HG02885 (cell line): ENCODE measurements around the gene ZBED5.
A peak's percentile ranks its signal among the peaks of the same experiment; 100 is the strongest.
"Not testable (repeated sequence)": the region's sequence is repeated elsewhere in the genome, so short reads cannot be mapped to it uniquely, and the experiment has no call there.

ENCODE experiments used
- ATAC-seq: cut with Tn5 transposase; IDR thresholded peaks from one replicate; pipeline ENCODE4 v1.9.1; 2021; ENCODE audit warnings: mild to moderate bottlenecking; ENCODE audit not compliant: unreplicated experiment, poor library complexity

The ZBED5 gene

DNA sequence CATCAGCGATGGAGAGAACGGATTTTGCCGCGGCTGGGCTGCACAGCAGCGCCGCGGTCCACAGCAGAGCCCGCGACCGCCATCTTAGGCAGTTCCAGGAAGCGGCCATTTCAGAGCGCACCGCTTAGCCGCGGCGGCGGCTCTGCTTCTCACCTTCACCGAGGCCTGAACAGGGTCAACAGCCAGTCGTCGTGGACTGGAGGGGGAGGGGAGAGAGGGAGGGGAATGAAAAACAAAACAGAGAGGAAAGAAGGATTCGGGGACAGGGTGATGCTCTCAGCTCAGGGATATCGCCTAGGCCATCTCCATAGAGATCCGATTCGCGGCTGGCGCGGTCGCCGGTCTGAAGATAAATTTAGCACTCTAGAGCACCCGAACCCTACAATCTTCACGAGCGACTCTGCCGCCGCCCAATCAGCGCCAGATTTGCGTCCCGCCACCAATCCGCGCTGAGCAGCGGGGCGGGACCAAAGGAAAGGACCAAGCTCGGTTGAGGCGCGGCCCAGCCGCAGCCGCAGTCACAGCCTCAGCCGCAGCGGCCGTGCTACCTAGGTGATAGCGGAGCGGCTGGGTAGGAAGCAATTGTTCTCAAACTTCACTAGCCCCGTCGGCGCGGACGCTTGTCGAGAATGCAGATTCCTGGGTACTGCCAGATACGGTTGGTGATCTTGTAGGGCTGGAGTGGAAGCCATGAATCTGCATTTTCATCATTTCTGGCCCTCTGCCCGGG is at the start of gene ZBED5:
Gene ZBED5, minus strand, starts transcription at position 345 of the 730 bp plus-strand sequence. CDS start 3,108 bp downstream, outside the sequence.
- peak; percentile 93 for ATAC-seq

DNA sequence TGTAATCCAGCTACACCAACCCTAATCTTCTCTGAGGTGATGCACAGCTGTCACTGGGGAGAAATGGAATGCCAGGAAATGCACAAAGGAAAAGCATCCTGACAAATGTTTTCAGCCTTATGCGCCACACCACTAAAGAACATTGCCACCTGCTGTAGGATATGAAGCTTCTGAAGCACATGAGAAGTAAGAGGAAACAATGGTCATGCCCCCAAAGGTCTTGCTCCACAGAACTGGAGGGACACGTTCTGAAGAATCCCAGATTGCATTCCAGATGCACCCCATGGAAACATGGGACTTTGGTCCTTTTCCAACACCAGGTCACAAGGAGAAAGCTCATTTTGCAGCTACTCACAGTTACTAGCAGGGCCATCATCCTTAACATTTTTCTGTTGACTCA is 48.7 kb upstream of the ZBED5 start:
- no peak for ATAC-seq

DNA sequence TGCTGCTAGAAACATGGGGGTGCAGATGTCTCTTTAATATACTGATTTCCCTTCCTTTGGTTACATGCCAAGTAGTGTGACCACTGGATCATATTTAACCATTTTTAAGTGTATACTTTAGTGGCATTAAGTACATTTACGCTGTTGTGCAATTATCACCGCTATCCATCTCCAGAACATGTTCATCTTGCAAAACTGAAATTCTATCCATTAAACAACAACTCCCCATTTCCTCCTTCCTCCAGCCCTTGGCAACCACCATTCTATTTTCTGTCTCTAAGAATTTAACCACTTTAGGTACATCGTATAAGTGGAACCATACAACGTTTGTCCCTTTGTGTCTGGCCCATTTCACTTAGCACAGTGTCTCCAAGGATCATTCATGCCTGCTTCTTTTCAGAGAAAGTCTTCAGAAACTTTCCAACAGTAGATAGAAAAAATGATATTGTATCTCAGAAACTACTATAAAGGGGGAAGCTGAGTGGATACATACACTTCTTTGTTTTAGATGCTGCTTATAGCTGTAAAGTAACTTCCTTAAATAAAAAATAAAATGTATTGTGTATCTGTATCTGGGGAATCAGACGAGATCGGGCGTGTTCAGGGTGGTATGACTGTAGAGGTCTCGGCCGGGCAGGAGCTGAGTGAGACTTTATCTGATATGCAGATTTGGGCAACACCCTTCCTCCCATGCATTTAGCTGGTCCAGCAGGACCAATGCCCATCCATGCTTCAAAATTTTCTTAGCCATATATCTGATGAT is 44.6 kb upstream of the ZBED5 start:
- no peak for ATAC-seq

DNA sequence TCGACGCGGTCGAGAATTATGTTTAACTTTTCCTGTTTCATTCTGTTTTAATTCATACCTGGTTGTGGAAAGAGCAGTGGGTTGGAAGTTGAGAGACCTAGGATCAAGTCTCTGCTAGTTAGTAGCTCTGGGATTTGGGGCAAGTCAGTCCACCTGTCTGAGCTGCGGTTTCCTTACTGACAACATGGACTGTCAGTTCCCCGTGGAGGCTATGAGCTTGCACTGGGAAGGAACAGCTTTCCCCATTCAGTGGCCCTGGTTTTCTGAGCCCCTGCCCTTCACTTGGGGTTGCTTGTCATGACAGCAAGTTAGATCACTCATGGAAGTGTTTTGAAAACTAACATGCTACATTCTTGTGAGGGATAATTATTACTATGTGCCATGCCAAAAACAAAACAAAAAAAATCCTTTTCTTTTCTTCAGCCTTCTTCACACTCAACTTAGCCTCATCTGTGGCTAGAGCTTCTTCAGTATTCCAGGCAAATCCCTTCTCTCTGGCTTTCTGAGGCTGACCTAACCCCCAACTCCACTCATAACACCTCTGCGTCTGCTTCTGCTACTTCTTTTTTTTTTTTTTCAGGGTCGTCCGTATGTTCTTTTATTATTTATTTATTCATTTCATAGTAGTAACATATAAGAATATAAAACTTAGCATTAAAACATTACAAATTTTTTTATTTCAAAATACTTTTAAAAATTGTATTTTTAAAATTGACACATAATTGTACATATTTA is 43.0 kb upstream of the ZBED5 start:
- no peak for ATAC-seq

DNA sequence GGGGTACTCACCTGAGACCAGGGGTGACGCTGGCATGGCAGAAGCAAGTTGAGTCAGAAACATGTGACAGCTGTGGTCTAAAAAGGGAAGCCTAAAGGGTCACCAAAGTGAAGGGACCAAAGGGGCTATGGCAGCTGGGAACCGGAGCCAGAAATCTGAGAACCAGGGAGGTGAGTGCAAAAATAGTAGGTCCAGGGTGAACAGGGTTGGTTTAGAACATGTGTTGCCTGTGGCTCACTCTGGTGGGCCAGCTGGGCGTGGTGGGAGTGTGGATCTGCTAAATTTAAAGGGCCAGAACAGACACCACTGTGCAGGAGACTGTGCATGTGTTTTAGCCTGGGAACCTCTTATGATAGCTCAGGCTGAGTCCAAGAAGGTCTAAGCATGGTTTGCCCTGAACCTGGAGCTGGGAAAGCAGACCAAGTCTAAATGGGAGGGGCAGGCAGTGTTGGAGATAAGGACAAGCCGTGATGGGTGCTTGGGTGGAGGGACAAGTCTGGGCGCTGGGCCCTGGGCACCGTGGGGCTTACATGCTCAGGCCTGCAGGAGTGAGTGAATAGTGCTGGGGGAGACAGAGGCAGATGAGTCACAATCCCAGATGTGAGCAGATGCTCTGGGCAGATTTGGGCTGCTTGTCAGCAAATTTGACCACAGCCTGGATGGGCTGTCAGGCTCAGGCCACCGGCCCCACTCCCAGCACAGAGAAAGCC is 41.4 kb upstream of the ZBED5 start:
- ATAC-seq = no peak

DNA sequence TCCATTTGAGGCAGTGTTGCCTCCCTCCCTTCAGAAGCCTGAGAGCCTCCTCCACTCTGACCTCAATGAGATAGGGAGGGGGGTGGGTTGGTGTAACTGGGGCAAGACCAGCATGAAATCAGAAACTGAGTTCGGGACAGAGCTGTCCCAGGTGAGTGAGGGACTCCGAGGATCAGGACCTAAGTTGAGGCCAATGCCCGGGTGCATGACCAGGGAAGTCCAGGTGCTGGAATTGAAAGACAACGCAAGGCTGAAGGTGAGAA is 40.8 kb upstream of the ZBED5 start:
- no peak for ATAC-seq

DNA sequence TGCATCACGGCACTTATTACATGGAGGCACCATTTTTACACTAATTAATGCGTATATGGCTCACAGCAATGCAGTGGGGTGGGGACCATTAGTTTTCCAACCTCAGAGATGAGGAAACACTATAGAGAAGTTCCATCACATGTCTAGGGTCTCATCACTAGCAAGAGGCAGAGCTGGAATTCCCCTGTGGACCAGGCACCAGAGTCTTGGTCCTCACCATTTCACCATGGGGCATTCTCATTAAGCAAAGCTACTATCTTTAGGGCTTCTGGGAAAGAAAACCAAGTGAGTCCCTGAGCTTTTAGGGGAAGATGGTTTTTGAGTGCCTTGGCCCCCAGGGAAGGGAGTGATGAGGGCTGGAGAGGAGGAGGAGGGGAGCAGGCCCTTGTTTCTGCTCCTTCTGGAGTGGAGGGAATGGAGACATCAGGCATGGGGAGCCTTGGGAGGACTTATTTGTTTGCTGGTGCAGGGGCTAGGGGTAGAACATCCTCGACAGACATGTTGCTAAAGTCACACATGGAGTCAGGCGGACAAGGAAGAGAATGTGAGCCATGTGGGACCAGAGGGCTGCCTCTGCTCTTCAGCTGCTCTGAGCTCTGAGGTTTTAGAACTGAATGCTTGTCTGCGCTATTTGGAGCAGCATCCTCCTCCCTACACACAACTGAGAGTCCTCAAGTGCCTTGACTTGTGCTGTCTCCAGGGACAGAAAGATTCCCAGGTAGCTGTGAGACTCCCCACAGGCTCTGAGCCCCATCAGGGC is 40.3 kb upstream of the ZBED5 start:
- ATAC-seq = no peak

DNA sequence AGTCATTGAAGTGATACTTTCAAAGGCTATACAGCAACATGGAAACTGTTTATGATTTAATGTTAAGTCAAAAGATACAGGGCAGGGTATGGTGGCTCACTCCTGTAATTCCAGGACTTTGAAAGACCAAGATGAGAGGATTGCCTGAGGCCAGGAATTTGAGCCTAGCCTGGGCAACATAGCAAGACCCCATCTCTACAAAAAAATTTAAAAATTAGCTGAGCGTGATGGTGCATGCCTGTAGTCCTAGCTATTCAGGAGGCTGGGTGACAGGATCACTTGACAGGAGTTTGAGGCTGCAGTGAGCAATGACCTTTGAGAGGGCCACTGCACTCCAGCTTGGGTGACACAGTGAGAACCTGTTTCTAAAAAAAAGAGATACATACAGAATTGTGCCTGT is 39.3 kb upstream of the ZBED5 start:
- no peak for ATAC-seq

DNA sequence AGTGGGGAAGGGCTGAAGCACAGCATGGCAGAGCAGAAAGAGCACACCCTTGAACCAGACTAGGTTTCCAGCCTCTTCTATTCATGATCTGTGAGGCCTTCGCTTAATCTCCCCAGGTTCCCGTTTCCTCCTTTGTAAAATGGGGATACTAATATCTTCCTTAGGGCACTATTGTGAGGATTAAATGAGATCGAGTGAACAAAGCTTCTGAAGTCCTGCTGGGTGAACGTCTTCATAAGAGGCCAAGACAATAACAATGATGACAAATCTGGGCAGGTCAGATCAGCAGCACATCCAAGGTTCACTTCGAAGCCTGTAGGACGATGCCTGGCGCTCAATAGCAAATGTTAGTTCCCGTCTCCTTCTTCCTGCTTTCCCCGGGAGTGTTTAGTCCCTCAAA is 38.6 kb upstream of the ZBED5 start:
- ATAC-seq = no peak

DNA sequence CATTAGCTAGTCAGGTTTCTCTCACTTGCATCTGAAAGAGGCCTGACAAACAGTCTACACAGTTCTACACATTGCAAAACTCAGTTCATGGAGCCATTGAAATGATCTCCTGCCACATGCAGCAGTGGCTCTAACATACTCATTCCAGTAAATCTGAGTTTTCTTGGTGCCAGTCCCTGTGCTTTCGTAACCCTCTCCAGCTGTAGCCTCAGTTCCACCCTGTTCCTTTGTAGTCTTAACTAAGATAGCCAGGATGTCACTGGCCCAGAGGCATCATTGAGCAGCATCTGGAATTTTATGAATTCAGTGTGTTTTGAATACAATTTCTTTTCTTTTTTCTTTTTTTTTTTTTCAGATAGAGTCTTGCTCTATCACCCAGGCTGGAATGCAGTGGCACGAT is 37.4 kb upstream of the ZBED5 start:
- ATAC-seq = no peak

DNA sequence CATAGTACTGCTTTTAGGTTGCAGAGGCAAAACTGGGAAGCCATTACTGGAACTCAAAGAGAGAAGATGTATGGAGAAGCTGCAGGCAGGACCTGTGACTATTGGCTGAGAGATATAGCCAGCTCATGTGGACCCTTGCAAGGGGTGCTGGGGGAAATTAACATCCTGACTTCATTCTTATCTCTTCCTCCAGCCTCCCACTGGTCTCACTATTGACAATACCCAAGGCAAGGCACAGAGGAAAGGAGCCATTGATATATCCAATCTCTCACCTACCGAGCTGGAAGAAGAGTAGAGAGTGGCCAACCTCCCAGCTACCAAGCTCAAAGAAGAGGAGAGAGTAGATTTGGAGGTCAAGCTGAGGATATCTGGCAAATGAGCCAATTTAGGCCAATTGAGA is 36.8 kb upstream of the ZBED5 start:
- no peak for ATAC-seq

DNA sequence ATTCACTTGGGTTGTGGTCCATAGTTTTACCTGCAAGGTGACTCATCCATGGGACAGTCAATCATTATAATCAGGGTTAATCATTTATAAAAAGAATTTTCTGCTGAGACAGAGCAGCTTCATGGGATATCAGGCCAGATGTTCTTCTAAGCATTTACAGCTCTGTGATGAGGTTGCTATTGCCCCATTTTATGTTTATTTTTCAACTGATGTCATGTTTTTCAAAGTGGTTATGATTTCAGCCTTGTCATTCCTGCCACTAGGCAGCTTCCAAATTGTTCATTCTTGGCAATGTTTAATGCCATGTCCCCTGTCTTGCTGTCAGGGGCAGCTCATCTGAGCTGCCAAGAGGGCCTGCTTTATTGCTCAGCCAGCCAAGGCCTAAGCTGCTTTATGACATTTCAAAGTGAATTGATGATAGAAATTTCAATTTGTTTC is 35.9 kb upstream of the ZBED5 start:
- ATAC-seq = no peak

DNA sequence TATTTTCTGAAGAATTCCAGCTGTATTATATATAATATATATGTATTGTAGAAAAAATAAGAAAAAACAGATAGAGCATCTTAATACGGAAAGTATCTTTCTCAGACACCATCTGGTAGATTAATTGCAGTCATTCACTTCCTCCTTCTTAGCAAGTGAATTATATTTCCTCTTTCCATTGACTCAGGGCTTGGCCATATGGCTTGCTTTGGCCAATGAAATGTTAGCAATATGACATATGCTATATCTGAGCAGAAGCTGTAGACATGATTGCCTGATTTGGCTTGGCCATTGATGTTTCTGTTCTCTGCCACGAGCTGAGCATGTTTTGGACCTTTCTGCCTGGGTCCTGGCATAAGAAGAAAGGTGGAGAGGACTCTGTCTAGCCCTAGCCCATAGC is 34.4 kb upstream of the ZBED5 start:
- ATAC-seq = no peak

DNA sequence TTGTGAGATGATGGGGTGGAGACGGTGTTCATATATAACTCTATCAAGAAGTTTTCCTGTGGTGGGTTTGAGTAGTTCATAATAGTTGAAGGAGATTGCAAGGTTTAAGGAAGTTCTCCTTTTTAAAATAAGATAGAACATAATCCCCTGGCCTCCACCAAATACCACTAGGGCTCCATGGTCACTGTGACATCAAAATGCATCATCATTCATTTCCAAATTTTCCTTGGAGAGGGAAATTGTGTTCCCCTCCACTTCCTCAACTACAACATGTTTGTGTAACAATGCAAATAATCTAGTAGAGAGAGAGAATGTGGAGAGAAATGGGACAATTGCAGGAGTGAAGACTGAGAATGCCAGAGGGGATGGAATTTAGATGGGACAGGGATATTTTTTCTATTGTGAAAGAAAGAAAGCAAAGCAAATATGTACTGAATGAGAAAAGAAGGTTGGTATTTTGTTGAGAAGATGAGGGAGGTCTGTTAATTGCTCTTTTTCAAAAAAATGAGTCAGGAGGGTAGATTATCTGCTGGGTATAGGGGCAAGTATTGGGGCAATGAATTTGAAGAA is 33.4 kb upstream of the ZBED5 start:
- no peak for ATAC-seq

DNA sequence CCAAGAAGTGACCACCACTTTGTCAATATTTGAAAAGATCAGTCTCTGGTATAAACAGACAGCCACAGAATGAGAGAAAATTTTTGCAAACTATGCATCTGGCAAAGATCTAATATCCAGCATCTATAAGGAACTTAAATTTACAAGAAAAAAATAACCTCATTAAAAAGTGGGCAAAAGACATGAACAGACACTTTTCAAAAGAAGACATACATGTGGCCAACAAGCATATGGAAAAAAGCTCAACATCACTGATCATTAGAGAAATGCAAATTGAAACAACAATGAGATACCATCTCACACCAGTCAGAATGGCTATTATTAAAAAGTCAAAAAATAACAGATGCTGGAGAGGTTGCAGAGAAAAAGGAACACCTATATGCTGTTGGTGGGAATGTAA is 32.2 kb upstream of the ZBED5 start:
- ATAC-seq = not testable (repeated sequence)

DNA sequence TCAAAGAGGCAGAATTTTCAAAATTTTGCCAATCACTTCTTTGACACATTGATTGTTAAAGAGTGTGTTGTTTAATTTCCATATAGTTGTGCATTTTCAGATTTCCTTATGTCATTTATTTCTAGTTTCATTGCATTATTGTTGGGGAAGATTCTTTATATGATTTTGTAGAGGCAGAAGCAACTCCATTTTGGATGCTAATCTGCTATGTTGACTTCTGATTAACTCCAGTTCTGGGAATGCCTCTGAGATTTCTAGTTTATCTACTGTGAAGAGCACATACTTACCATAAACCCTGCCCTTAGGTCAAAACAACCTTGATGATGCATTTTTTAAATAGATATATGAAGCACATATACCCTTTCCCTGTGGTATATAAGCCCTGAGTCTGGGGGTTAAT is 29.5 kb upstream of the ZBED5 start:
- ATAC-seq = no peak

DNA sequence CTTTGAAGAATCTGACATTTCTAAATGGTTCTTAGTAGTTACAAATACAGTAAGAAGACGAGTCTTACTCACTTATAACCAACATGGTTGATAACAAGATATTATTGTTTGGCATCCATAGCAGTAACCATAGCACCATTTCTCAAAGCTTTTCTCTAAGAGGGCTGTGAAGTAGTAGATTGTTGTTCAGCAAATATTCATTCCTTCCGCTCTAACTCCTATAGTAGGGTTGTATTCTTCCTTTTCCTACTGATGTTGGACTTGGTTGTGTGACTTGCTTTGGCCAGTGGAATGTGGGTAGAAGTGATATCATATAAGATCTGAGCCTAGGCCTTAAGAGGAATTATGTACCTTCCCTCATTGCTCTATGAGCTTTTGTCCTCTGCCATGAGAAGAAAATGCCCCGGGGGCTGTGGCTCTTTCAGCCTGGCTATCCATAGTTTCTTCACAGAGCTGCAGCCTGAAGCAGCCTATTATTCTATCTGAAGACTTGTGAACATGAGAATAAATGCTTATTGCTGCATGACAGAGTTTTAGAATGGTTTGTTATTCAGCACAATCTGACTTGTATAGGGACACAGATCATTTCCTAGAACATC is 28.9 kb upstream of the ZBED5 start:
- ATAC-seq = no peak

DNA sequence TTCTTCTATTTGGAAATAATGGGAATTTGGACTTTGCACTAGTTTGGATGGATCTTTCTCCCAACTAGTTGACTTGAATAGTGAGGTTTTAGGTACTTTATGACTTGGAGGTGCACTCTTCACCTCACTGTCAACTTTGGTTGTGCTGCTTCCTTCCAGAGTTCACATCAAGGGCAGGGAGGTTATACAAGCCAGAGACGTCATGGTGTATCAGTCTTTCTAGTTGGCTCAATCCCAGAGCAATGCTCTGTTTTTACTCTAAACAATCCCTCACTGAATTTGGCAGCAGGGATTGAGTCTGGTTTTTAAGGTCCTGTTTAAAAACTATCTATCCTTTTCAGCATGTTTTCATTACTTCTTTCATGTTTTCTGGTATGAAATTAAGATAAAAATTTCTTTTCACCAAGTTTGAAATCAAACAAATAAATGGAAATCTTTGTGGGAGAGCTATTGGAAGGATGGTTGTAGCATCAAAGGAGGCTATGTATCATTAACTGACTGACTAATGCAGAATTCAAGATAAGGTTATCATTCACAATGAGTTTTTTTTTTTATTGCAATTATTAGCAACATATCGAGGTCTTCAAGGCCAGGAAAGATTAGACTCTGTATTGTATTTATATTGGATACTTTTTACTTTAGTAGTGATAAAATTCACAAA is 28.0 kb upstream of the ZBED5 start:
- ATAC-seq = no peak

DNA sequence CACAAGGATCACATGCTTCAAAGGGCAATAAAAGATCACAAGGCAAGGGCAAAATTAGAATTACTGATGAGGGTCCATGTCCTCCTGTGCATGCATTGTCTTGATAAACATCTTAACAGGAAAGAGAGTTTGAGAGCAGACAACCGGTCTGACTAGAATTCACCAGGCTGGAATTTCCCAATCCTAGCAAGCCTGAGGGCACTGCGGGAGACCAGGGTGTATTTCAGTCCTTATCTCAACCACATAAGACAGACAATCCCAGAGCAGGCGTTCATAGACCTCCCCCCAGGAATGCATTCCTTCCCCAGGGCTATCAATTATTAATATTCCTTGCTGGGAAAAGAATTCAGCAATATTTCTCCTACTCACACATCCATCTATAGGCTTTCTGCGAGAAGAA is 26.4 kb upstream of the ZBED5 start:
- ATAC-seq = not testable (repeated sequence)
